HEK293 (cell line): ENCODE results near the gene EPHB3.

Experiments
- CTCF ChIA-PET: fragments of 350-600 bp; formaldehyde crosslinking; extraction: SDS; loops from one replicate; lab custom pipeline; 2021; ENCODE audit warnings: antibody characterized with exemption; lab: Yijun Ruan, JAX
- POLR2A ChIA-PET: fragments of 300-600 bp; formaldehyde crosslinking; extraction: SDS; loops from one replicate; lab custom pipeline; 2020; ENCODE audit warnings: antibody characterized with exemption, inconsistent platforms; lab: Yijun Ruan, JAX
- H3K27ac ChIP-seq: fragments of 200-500 bp; sonication (Bioruptor generic); 2 replicates; pipeline ENCODE4 v1.5.1; 2014; ENCODE audit warnings: low read depth, low read length, control low read depth, inconsistent platforms; ENCODE audit errors: extremely low read depth
- H3K36me3 ChIP-seq, 2 experiments: fragments of 200-500 bp in 1 of 2; sonication (Bioruptor generic) in 1 of 2; 1 replicate in 1 of 2; 2 replicates in 1 of 2; pipeline ENCODE4 v1.5.1; 2014 to 2017; ENCODE audit warnings: inconsistent platforms in 2 of 2, low read length in 2 of 2; ENCODE audit not compliant: control insufficient read depth in 2 of 2, insufficient read depth in 1 of 2
- H3K4me1 ChIP-seq: fragments of 200-500 bp; sonication (Bioruptor generic); 2 replicates; pipeline ENCODE4 v1.5.1; 2014; ENCODE audit warnings: mild to moderate bottlenecking, low read length, inconsistent platforms; ENCODE audit not compliant: control insufficient read depth, insufficient read depth
- H3K4me3 ChIP-seq: 2 replicates; pipeline ENCODE4 v1.5.1; 2011; ENCODE audit warnings: low read depth, mild to moderate bottlenecking, control low read depth, low read length, moderate library complexity
- H3K9me3 ChIP-seq: fragments of 200-500 bp; sonication (Bioruptor generic); 2 replicates; pipeline ENCODE4 v1.5.1; 2014; ENCODE audit warnings: low read depth, low read length, inconsistent platforms; ENCODE audit not compliant: control insufficient read depth, insufficient read depth
- GLI4 ChIP-seq: fragments of 450-650 bp; formaldehyde crosslinking; IDR thresholded peaks from 2 replicates; pipeline ENCODE4 v1.5.1; 2016; ENCODE audit warnings: missing biosample characterization, missing genetic modification characterization
- HOXD13 ChIP-seq: sonication (generic); formaldehyde crosslinking; IDR thresholded peaks from 2 replicates; pipeline ENCODE4 v1.8.0; 2022; ENCODE audit warnings: missing genetic modification reagents, borderline replicate concordance
- KLF10 ChIP-seq: fragments of 450-650 bp; IDR thresholded peaks from 2 replicates; pipeline ENCODE4 v1.5.1; 2018; ENCODE audit warnings: missing biosample characterization, mild to moderate bottlenecking, missing genetic modification characterization
- OVOL3 ChIP-seq: fragments of 450-650 bp; formaldehyde crosslinking; IDR thresholded peaks from 2 replicates; pipeline ENCODE4 v1.5.1; 2016; ENCODE audit warnings: missing biosample characterization, missing genetic modification characterization
- PRDM1 ChIP-seq: fragments of 450-650 bp; formaldehyde crosslinking; IDR thresholded peaks from 2 replicates; pipeline ENCODE4; 2016; ENCODE audit warnings: missing biosample characterization, missing genetic modification characterization
- SCRT2 ChIP-seq: fragments of 450-650 bp; formaldehyde crosslinking; IDR thresholded peaks from 2 replicates; pipeline ENCODE4 v1.5.1; 2016; ENCODE audit warnings: missing biosample characterization, missing genetic modification characterization
- ZBTB8A ChIP-seq: fragments of 450-650 bp; formaldehyde crosslinking; IDR thresholded peaks from 2 replicates; pipeline ENCODE4 v1.5.1; 2016; ENCODE audit warnings: missing biosample characterization, missing genetic modification characterization
- ZFP3 ChIP-seq: fragments of 450-650 bp; formaldehyde crosslinking; IDR thresholded peaks from 2 replicates; pipeline ENCODE4 v1.5.1; 2016; ENCODE audit warnings: low read depth, missing biosample characterization, missing genetic modification characterization
- ZFP37 ChIP-seq: fragments of 450-650 bp; formaldehyde crosslinking; IDR thresholded peaks from 2 replicates; pipeline ENCODE4 v1.5.1; 2016; ENCODE audit warnings: missing biosample characterization, missing genetic modification characterization
- ZNF140 ChIP-seq: fragments of 450-650 bp; formaldehyde crosslinking; IDR thresholded peaks from 2 replicates; pipeline ENCODE4 v1.5.1; 2016; ENCODE audit warnings: missing biosample characterization, missing genetic modification characterization
- ZNF146 ChIP-seq: fragments of 450-650 bp; formaldehyde crosslinking; IDR thresholded peaks from 2 replicates; pipeline ENCODE4 v1.5.1; 2016; ENCODE audit warnings: missing biosample characterization, missing genetic modification characterization
- ZNF169 ChIP-seq: fragments of 450-650 bp; formaldehyde crosslinking; IDR thresholded peaks from 2 replicates; pipeline ENCODE4 v1.5.1; 2016; ENCODE audit warnings: missing biosample characterization, missing genetic modification characterization
- ZNF239 ChIP-seq: fragments of 450-650 bp; formaldehyde crosslinking; IDR thresholded peaks from 2 replicates; pipeline ENCODE4 v1.5.1; 2016; ENCODE audit warnings: missing biosample characterization, missing genetic modification characterization
- ZNF335 ChIP-seq: fragments of 450-650 bp; formaldehyde crosslinking; conservative IDR thresholded peaks from 2 replicates; pipeline ENCODE4 v1.5.1; 2016; ENCODE audit warnings: missing biosample characterization, missing genetic modification characterization
- ZNF341 ChIP-seq: fragments of 450-650 bp; formaldehyde crosslinking; IDR thresholded peaks from 2 replicates; pipeline ENCODE4; 2016; ENCODE audit warnings: low read depth, missing biosample characterization, missing genetic modification characterization
- ZNF394 ChIP-seq: fragments of 450-650 bp; formaldehyde crosslinking; IDR thresholded peaks from 2 replicates; pipeline ENCODE4 v1.5.1; 2016; ENCODE audit warnings: missing biosample characterization, missing genetic modification characterization, mild to moderate bottlenecking, moderate library complexity, borderline replicate concordance
- ZNF514 ChIP-seq: fragments of 450-650 bp; formaldehyde crosslinking; IDR thresholded peaks from 2 replicates; pipeline ENCODE4 v1.5.1; 2016; ENCODE audit warnings: missing biosample characterization, missing genetic modification characterization
- ZNF530 ChIP-seq: fragments of 450-650 bp; formaldehyde crosslinking; IDR thresholded peaks from 2 replicates; pipeline ENCODE4 v1.5.1; 2016; ENCODE audit warnings: low read depth, missing biosample characterization, missing genetic modification characterization
- ZNF600 ChIP-seq: fragments of 450-650 bp; formaldehyde crosslinking; IDR thresholded peaks from 2 replicates; pipeline ENCODE4 v1.5.1; 2016; ENCODE audit warnings: missing biosample characterization, missing genetic modification characterization
- ZNF658 ChIP-seq: fragments of 450-650 bp; formaldehyde crosslinking; IDR thresholded peaks from 2 replicates; pipeline ENCODE4; 2016; ENCODE audit warnings: missing biosample characterization, missing genetic modification characterization
- ZNF660 ChIP-seq: fragments of 450-650 bp; IDR thresholded peaks from 2 replicates; pipeline ENCODE4 v1.5.1; 2018; ENCODE audit warnings: missing biosample characterization, mild to moderate bottlenecking, missing genetic modification characterization
- TF ChIP-seq, protein P1 (sequence below): fragments of 450-650 bp; formaldehyde crosslinking; IDR thresholded peaks from 2 replicates; pipeline ENCODE4 v1.5.1; 2017; ENCODE audit warnings: missing biosample characterization, mild to moderate bottlenecking, missing genetic modification characterization, moderate library complexity
- TF ChIP-seq, protein P2 (sequence below): fragments of 450-650 bp; formaldehyde crosslinking; IDR thresholded peaks from 2 replicates; pipeline ENCODE4 v1.5.1; 2016; ENCODE audit warnings: missing biosample characterization, missing genetic modification characterization
- TF ChIP-seq, protein P3 (sequence below): fragments of 450-650 bp; formaldehyde crosslinking; IDR thresholded peaks from 2 replicates; pipeline ENCODE4 v1.5.1; 2016; ENCODE audit warnings: missing biosample characterization, missing genetic modification characterization
- TF ChIP-seq, protein P4 (sequence below): fragments of 450-650 bp; formaldehyde crosslinking; optimal IDR thresholded peaks from 2 replicates; pipeline ENCODE3; 2016; ENCODE audit warnings: missing biosample characterization, mild to moderate bottlenecking, missing genetic modification characterization
- TF ChIP-seq, protein P5 (sequence below): fragments of 450-650 bp; formaldehyde crosslinking; IDR thresholded peaks from 2 replicates; pipeline ENCODE4 v1.5.1; 2016; ENCODE audit warnings: missing biosample characterization, missing genetic modification characterization

The EPHB3 gene

DNA sequence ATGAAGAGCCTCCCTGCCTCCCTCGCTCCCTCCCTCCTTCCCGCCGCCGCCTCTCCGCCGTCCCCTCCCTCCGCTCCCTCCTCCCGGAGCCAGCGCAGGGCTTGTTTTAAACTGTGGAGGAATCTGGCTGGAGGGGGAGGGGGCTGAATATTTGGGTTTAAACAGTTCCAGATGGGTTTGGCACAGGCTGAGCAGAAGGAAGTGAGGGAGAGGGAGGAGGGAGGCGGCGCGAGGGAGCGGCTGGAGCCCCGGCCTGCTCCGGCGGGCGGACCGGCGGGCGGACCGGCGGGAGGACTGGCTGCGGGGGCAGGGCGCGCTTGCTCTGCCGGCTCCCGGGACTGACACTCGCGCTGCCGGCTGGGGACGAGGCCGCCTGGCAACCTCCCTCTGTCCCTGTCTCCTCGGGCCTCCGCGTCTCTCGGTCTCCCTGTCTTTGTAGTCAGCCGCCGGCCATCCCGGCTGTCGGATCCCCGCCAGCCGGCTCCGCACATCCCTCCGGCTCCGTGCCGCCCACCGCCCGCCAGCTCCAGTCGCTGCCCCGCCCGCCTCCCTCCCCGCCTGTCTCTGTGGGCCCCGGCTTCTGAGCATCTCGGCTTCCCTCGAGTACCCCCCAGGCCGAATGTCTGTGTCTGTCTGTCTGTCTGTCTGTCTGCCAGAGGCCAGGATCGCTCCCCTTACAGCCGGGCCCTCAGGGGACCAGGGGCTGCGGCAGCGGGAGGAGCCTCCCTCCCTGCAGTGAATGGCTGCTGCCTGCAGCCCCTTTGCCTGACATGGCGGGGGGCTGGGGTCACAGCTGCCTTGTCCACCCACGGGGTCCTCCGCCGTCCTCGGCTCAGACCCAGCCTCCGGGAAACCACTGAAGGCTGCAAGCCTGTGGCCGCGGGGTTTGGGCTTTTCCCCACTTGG lies 7.6 kb downstream of the EPHB3 start:
- ChIA-PET CTCF (interaction anchor here (0.6 to 1.0 kb wide), 2 partner anchors 8 to 11 kb away, joined by 3 to 8 read pairs; partner anchors contain the start of gene EPHB3), POLR2A (interaction anchor here (1.0 kb wide), 1 partner anchor 8 kb away, joined by 3 read pairs; the partner anchor contains the start of gene EPHB3)
- Histone ChIP-seq H3K9me3 (no peaks in the 10 kb centered on the region), H3K4me1 (peaks cover 3% of the 10 kb centered on the region; the same call in 1 of the 2 replicates), H3K36me3 (peaks cover 0 to 18% of the 10 kb centered on the region in 2 experiments; a peak in 1 of 3 replicates), H3K4me3 (peak overlapping the region; percentile 43), H3K27ac (peak overlapping the region; percentile 37; the same call in 1 of the 2 replicates)
- TF ChIP-seq ZBTB8A (tag by site-specific recombination) (peak; percentile 35; the same call in 1 of the 2 replicates), ZNF530 (tag by site-specific recombination) (no peak), ZFP37 (no peak), GLI4 (tag by site-specific recombination) (no peak), ZNF239 (tag by site-specific recombination) (no peak), ZNF140 (tag by site-specific recombination) (no peak), ZNF658 (tag by site-specific recombination) (no peak), SCRT2 (tag by site-specific recombination) (no peak), ZNF514 (tag by site-specific recombination) (no peak), ZNF660 (tag by site-specific recombination) (peak; percentile 88), ZNF341 (peak; percentile 91), ZNF600 (tag by site-specific recombination) (peak; percentile 54; the same call in 1 of the 2 replicates), ZNF169 (no peak), KLF10 (no peak), ZNF335 (peak; percentile 68), OVOL3 (tag by site-specific recombination) (no peak), HOXD13 (CRISPR knock-in tag) (no peak), ZNF146 (no peak), ZFP3 (tag by site-specific recombination) (no peak), ZNF394 (no peak), PRDM1 (tag by site-specific recombination) (no peak)
- TF ChIP-seq, protein P1, sequence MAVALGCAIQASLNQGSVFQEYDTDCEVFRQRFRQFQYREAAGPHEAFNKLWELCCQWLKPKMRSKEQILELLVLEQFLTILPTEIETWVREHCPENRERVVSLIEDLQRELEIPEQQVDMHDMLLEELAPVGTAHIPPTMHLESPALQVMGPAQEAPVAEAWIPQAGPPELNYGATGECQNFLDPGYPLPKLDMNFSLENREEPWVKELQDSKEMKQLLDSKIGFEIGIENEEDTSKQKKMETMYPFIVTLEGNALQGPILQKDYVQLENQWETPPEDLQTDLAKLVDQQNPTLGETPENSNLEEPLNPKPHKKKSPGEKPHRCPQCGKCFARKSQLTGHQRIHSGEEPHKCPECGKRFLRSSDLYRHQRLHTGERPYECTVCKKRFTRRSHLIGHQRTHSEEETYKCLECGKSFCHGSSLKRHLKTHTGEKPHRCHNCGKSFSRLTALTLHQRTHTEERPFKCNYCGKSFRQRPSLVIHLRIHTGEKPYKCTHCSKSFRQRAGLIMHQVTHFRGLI (tag by site-specific recombination), result no peak
- TF ChIP-seq, protein P2, sequence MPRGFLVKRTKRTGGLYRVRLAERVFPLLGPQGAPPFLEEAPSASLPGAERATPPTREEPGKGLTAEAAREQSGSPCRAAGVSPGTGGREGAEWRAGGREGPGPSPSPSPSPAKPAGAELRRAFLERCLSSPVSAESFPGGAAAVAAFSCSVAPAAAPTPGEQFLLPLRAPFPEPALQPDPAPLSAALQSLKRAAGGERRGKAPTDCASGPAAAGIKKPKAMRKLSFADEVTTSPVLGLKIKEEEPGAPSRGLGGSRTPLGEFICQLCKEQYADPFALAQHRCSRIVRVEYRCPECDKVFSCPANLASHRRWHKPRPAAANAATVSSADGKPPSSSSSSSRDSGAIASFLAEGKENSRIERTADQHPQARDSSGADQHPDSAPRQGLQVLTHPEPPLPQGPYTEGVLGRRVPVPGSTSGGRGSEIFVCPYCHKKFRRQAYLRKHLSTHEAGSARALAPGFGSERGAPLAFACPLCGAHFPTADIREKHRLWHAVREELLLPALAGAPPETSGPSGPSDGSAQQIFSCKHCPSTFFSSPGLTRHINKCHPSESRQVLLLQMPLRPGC (tag by site-specific recombination), result peak; percentile 52; the same call in 1 of the 2 replicates
- TF ChIP-seq, protein P3, sequence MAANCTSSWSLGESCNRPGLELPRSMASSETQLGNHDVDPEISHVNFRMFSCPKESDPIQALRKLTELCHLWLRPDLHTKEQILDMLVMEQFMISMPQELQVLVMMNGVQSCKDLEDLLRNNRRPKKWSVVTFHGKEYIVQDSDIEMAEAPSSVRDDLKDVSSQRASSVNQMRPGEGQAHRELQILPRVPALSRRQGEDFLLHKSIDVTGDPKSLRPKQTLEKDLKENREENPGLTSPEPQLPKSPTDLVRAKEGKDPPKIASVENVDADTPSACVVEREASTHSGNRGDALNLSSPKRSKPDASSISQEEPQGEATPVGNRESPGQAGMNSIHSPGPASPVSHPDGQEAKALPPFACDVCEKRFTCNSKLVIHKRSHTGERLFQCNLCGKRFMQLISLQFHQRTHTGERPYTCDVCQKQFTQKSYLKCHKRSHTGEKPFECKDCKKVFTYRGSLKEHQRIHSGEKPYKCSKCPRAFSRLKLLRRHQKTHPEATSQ (tag by site-specific recombination), result no peak
- TF ChIP-seq, protein P4, sequence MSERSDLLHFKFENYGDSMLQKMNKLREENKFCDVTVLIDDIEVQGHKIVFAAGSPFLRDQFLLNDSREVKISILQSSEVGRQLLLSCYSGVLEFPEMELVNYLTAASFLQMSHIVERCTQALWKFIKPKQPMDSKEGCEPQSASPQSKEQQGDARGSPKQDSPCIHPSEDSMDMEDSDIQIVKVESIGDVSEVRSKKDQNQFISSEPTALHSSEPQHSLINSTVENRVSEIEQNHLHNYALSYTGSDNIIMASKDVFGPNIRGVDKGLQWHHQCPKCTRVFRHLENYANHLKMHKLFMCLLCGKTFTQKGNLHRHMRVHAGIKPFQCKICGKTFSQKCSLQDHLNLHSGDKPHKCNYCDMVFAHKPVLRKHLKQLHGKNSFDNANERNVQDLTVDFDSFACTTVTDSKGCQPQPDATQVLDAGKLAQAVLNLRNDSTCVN (tag by site-specific recombination), result peak; percentile 24
- TF ChIP-seq, protein P5, sequence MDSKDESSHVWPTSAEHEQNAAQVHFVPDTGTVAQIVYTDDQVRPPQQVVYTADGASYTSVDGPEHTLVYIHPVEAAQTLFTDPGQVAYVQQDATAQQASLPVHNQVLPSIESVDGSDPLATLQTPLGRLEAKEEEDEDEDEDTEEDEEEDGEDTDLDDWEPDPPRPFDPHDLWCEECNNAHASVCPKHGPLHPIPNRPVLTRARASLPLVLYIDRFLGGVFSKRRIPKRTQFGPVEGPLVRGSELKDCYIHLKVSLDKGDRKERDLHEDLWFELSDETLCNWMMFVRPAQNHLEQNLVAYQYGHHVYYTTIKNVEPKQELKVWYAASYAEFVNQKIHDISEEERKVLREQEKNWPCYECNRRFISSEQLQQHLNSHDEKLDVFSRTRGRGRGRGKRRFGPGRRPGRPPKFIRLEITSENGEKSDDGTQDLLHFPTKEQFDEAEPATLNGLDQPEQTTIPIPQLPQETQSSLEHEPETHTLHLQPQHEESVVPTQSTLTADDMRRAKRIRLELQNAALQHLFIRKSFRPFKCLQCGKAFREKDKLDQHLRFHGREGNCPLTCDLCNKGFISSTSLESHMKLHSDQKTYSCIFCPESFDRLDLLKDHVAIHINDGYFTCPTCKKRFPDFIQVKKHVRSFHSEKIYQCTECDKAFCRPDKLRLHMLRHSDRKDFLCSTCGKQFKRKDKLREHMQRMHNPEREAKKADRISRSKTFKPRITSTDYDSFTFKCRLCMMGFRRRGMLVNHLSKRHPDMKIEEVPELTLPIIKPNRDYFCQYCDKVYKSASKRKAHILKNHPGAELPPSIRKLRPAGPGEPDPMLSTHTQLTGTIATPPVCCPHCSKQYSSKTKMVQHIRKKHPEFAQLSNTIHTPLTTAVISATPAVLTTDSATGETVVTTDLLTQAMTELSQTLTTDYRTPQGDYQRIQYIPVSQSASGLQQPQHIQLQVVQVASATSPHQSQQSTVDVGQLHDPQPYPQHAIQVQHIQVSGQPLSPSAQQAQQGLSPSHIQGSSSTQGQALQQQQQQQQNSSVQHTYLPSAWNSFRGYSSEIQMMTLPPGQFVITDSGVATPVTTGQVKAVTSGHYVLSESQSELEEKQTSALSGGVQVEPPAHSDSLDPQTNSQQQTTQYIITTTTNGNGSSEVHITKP (tag by site-specific recombination), result no peak
